GM18505 (cell line): ENCODE measurements around the gene RPS15.
"Not testable (repeated sequence)": the region's sequence is repeated elsewhere in the genome, so short reads cannot be mapped to it uniquely, and the experiment has no call there.

Source experiments
- ATAC-seq: cut with Tn5 transposase; IDR thresholded peaks from one replicate; pipeline ENCODE4 v1.9.1; 2021; ENCODE audit not compliant: unreplicated experiment
- POLR2A ChIP-seq: IDR thresholded peaks from 4 replicates; pipeline ENCODE4 v1.6.1; 2011; ENCODE audit warnings: borderline replicate concordance; ENCODE audit not compliant: insufficient read depth, insufficient read length; ENCODE audit errors: extremely low read depth

RPS15 gene

DNA sequence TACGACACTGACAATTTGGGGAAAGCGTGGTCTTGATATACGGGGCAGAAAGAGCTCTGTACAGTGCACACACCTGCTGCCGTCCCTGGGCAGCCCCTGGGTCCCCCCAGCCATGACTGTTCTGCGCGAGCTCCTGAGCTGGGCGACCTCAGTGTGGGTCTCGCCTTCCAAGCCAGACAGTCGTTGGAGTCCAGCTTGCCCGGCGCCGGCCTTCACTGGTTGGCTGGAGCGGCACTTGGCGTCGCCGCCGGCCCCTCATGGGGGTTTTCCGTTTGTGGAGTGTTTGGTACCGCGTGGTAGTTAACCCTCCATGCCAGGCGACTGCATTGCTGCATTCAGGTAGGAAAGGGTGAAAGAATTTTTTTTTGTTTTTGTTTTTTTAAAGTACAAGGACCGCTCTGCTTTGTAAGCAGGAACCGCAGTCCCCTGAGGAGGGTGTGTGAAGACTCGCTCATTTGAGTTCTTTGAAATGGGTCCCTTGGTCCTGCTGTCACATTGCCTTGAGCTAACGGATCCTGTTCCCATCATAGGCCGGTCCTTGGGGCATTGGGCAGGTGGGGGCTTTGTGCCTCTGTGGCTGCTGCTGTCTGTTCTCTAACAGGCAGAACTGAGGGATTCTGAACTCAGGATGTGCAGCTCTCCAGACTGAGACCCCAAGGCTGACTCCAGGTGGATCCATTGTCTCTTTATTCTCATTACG lies 10.8 kb upstream of the RPS15 start:
- no peak for TF ChIP-seq POLR2A
- no peak for ATAC-seq

GRCh38 chr19:1428738-1429391 lies 9.3 kb upstream of the RPS15 start:
- TF ChIP-seq POLR2A = no peak
- ATAC-seq = no peak

DNA sequence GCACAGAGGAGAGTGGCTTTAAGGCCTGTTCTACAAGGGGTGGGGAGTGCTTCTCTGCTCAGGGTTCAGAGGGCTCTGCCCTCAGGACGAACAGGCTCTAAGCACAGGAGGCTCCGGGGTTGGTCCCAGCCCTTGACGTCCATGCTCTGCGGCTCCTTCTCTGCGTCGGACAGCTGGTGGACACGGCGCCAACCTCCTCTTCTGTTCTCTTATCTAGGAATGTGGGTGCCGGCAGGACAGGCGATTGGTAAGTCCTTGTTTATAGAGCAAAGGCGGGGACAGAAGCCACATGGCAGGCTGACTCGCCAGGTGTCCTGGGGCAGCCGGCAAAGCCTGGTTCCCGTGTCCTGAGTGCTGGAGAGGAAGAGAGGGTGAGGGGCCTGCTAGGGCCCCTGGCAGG lies 8.4 kb upstream of the RPS15 start:
- no peak for TF ChIP-seq POLR2A
- ATAC-seq = no peak

DNA sequence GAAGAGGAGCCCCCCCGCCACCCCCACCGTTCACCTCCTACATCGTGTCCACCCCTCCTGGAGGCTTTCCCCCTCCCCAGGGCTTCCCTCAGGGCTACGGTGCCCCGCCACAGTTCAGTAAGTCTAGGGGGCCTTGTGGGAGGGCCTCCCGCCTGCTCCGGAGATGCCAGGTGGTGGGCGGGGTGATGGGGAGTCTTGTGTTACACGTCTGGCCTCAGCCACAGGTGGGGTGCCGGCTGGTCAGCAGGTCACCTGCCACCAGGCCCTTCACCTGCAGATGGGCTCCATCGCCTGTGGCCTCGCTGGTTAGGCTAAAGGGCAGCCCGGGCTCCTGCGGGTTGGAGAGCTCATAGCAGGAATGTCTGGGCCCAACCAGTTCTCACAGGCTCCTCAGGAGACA lies 8.0 kb upstream of the RPS15 start:
- TF ChIP-seq POLR2A = no peak
- ATAC-seq = no peak

- ATAC-seq = no peak
Observed at GRCh38 chr19:1431759-1432506, 6.3 kb upstream of the RPS15 start.

GRCh38 chr19:1432507-1432887 lies 5.7 kb upstream of the RPS15 start:
- ATAC-seq = no peak
- no peak for TF ChIP-seq POLR2A

More at GRCh38 chr19:1431759-1432506, 6.3 kb upstream of the RPS15 start:
- no peak for TF ChIP-seq POLR2A

- ATAC-seq = no peak
- no peak for TF ChIP-seq POLR2A
Observed at GRCh38 chr19:1433119-1434039, 4.8 kb upstream of the RPS15 start.

DNA sequence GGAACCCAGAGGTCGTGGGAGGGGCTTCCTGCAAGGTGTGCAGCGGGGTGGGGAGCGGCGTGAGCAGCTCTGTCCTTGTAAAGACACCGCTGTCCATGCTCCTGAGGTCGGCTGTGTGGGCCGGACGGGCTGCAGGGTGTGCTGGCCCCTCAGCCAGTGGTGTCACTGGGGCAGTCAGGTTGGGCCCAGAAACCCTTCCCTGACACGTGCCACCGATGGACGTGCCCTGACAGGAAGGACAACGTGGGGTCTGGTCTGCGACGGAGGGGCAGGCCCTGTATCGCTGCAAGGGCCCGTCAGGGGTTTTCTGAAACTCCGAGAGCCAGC lies 4.2 kb upstream of the RPS15 start:
- no peak for TF ChIP-seq POLR2A
- no peak for ATAC-seq

- TF ChIP-seq POLR2A = no peak
Observed at GRCh38 chr19:1434577-1435060, 3.6 kb upstream of the RPS15 start.

DNA sequence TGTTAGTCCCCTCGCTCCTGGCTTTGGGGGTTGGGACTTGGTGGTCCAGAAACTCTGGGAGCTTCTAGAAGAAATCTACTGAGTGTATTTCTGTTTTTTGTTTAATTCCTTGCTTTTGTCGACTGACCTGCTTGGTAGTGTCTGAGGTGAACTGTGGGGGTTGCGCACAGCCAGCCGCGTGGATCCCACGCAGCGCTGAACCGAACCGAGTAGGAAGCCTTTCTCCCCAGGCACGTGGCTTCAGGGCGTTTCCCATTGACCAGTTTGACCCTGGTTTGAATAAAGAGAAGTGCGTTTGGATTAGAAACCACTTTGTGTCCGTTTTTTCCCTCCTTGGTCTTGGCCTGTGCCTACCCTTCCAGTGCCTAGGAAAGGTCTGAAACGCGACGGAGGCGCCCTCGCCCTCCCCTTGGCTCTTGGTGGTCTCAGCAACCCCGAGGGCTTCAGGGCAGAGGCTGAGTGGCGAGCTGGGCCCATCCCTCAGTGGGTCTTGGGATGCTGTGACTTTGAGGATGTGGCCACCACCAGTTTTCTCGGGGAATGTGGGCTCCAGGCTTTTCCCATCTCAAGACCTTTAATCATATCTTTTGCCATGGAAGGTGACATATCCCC lies 2.7 kb upstream of the RPS15 start:
- no peak for TF ChIP-seq POLR2A
- ATAC-seq = no peak

More at GRCh38 chr19:1434577-1435060, 3.6 kb upstream of the RPS15 start:
- no peak for ATAC-seq

- ATAC-seq = no peak
- no peak for TF ChIP-seq POLR2A
Observed at GRCh38 chr19:1437609-1438008, 587 bp upstream of the RPS15 start.

- no peak for ATAC-seq
- TF ChIP-seq POLR2A = no peak
Observed at GRCh38 chr19:1438933-1439354, 748 bp downstream of the RPS15 start.

DNA sequence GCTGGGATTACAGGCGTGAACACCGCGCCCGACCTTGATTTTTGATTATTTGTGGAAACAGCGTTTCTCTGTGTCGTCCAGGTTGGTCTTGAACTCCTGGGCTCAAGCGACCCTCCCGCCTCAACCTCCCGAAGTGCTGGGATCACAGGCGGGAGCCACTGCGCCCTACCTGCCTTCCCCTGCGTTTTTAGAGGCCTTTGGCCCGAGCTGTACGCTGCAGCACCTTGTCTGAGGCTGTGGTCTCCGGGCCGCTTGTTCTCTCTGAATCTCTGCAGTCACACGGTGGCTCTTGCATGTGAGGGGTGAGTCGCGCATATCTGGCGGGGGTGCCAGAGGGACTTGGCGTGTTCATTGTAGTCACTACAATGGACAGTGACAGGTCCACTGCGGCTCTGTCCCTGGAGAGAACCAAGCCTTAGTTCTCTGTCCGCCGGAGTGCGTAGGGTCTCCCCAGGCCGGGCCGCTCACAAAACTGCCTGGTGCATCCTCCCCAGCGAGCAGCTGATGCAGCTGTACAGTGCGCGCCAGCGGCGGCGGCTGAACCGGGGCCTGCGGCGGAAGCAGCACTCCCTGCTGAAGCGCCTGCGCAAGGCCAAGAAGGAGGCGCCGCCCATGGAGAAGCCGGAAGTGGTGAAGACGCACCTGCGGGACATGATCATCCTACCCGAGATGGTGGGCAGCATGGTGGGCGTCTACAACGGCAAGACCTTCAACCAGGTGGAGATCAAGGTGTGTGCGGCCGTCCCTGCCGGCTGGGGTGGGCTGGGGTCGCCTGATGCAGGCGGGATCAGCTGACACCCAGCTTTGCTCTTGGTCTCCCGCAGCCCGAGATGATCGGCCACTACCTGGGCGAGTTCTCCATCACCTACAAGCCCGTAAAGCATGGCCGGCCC lies 1.6 kb downstream of the RPS15 start:
- ATAC-seq = not testable (repeated sequence)
